HG02884 (cell line): ENCODE measurements around the gene AP3D1.
"Not testable (repeated sequence)": the region's sequence is repeated elsewhere in the genome, so short reads cannot be mapped to it uniquely, and the experiment has no call there.

Experiments
- ATAC-seq: cut with Tn5 transposase; IDR thresholded peaks from one replicate; pipeline ENCODE4 v1.9.1; 2021; ENCODE audit warnings: mild to moderate bottlenecking, moderate library complexity; ENCODE audit not compliant: unreplicated experiment

The AP3D1 gene

GRCh38 chr19:2157452-2157851, 6.1 kb upstream of the AP3D1 start:
- ATAC-seq = no peak

DNA sequence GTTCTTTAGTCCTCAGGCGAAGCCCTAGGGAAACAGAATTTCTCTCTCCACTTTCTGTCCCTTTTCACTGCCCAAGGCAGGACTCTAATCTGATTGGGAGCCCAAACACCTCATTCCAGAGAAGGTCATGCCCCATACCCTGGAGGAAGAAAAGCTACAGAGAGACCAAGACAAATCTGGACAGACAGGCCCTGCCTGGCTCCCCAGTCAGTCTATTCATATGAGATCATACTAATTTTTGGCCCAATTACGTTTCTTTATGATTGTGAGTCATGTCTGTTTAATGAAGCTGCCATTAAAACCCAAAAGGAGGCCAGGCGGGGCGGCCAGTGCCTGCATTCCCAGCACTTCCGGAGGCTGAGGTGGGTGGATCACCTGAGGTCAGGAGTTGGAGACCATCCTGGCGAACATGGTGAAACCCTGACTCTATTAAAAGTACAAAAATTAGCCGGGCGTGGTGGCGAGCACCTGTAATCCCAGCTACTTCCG, 3.3 kb upstream of the AP3D1 start:
- no peak for ATAC-seq

GRCh38 chr19:2150794-2151338, 500 bp downstream of the AP3D1 start:
- ATAC-seq = peak; percentile 8

DNA sequence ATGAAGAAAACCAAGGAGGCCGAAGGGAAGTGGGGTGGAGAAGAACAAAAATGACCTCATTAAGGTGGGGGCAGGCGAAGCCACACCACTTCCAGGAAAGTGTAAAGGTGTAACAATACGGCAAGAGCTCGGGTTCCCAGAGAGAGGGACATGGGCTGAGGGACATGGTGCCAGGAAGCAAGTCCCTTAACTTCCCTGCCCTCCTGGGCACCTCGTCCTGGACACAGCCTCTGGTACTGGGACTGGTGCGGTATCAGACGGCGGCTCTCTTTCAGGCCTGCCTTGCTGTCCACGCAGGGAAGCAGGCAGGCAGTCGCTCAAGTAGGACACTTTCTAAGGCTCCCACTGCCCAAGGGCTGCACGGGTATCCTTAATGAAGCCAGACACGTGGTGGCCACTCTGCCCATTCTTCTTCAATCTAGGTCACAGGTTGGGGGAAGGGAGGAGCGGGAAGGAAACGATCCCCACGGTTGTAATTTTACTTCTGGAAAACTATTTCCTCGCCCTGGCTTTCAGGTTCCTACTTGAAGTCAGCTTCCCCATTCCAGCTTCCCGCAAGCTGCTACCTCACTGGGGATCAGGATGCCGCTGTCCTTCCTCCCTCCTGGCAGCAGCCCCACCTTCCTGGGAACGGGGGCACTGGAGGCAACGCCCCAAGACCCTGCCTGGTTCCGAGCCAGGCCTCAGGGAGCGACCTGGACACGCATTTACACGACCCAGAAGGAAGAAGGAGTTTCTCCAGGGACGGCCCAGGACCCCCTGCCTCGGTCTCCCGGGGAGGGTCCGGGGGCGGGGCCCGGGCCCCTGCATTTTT, 1.2 kb downstream of the AP3D1 start:
- ATAC-seq = no peak

- ATAC-seq = no peak
These were observed 2.8 kb downstream of the AP3D1 start for GRCh38 chr19:2148482-2149135.

GRCh38 chr19:2145831-2146241, 5.5 kb downstream of the AP3D1 start:
- ATAC-seq = no peak

GRCh38 chr19:2144190-2144589, 7.2 kb downstream of the AP3D1 start:
- no peak for ATAC-seq

GRCh38 chr19:2142173-2142829, 9.1 kb downstream of the AP3D1 start:
- ATAC-seq = no peak

DNA sequence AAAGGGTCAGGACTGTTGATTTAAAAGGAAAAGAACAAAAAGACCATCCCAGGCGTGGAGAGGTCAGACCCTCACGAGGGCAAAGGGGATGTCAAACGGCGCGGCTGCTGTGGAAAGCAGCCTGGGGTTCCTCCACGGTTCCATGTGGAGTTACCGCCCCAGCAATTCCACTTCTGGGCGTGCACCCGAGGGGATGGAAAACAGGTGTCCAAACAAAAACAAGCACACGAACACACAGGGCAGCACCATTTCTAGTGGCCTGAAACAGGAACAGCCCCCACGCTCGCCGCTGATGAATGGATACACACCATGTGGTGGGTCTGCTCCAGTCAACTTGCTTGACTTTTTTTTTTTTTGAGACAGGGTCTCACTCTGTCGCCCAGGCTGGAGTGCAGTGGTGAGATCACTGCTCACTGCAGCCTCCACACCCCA, 11.2 kb downstream of the AP3D1 start:
- ATAC-seq = no peak

GRCh38 chr19:2139385-2140137, 11.8 kb downstream of the AP3D1 start:
- no peak for ATAC-seq

- ATAC-seq = no peak
These were observed 13.2 kb downstream of the AP3D1 start for GRCh38 chr19:2138061-2138728.

GRCh38 chr19:2136796-2137195, 14.6 kb downstream of the AP3D1 start:
- no peak for ATAC-seq

GRCh38 chr19:2135474-2136402, 15.6 kb downstream of the AP3D1 start:
- ATAC-seq = no peak

DNA sequence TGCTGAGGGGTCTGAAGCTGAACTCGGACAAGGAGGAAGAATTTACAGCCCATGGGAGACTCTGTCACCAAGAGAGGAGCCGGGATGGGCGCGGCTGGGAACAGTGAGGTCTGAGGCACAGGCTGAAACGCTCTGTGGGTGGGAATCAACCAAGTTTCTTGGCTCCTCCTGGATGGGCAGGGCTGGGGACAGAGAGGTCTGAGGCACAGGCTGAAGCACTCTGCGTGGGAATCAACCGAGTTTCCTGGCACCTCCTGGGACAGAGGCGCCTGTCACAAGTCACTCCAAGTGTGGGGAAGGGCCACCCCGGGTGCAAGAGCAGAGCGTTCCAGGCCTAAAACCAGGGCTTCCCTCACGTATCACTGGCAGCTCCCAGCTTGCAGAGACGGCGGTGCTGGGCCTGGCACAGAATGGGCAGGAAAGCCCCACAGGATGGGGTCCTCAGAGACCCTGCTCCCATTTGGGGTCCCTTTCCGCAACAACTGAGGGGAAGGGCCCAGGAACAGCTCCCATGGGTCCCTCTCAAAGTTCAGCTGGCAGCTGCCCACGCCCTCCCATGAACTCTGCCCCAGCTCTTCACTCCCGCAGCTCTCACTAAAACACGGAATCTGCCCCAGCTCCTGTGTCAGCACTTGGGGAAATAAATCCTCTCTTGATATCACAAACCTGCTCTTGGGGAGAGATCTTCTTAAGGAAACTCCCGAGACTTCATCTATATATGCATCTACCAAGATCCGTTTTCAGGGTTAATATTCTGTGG, 18.5 kb downstream of the AP3D1 start:
- no peak for ATAC-seq

- ATAC-seq = no peak
These were observed 19.2 kb downstream of the AP3D1 start for GRCh38 chr19:2132191-2132590.

DNA sequence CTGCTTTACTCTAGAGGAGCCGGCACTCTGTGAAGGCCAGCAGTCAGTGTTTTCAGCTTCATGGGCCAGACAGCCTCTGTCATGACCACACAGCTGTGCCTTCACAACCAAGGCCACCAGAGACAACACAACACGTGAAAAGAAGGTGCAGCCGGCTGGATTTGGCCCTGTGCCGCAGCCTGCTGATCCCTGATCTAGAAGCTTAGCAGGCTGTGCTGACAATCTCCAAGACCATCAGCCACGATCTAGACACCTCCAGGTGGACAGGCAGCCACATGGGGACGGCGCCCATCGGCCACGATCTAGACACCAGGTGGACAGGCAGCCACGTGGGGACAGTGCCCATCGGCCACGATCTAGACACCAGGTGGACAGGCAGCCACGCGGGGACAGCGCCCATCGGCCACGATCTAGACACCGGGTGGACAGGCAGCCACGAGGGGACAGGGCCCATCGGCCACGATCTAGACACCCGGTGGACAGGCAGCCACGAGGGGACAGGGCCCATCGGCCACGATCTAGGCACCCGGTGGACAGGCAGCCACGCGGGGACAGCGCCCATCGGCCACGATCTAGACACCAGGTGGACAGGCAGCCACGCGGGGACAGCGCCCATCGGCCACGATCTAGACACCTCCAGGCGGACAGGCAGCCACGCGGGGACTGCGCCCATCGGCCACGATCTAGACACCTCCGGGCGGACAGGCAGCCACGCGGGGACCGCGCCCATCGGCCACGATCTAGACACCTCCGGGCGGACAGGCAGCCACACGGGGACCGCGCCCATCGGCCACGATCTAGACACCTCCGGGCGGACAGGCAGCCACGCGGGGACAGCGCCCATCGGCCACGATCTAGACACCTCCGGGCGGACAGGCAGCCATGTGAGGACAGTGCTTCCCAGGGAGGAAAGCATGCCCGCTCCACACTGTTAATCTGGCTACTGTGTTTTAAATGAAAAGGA, 20.1 kb downstream of the AP3D1 start:
- ATAC-seq = not testable (repeated sequence)
